HFFc6 (cell line): ENCODE data around the gene BCL2. TPM values are rescaled to one million over a fixed set of nuclear protein-coding genes. Genes with fewer than 3 reads are reported as not detected.

Source experiments
- DNase-seq: peaks from one replicate; pipeline ENCODE4 v3.0.0-alpha.2; 2018
- H3K27ac Mint-ChIP-seq: 2 replicates; pipeline ENCODE4 v1.8.0; 2020; ENCODE audit warnings: mild to moderate bottlenecking, mixed read lengths
- H3K27me3 Mint-ChIP-seq: 2 replicates; pipeline ENCODE4 v1.8.0; 2021; ENCODE audit warnings: mild to moderate bottlenecking, moderate library complexity, mixed read lengths; ENCODE audit not compliant: insufficient read depth
- H3K36me3 Mint-ChIP-seq: 2 replicates; pipeline ENCODE4 v1.8.0; 2021; ENCODE audit warnings: low read depth, mixed read lengths
- H3K4me1 Mint-ChIP-seq: 2 replicates; pipeline ENCODE4 v1.8.0; 2020; ENCODE audit warnings: low read depth, mixed read lengths
- H3K4me3 Mint-ChIP-seq: 2 replicates; pipeline ENCODE4 v1.8.0; 2020; ENCODE audit warnings: mild to moderate bottlenecking, moderate library complexity, mixed read lengths
- H3K9me3 Mint-ChIP-seq: 2 replicates; pipeline ENCODE4 v1.8.0; 2020; ENCODE audit warnings: mild to moderate bottlenecking, mixed read lengths
- total RNA-seq, 6 experiments: library from RNA; stranded (reverse); fragmentation: NEBNext Ultra II Directional; extraction: Animal tissue kit (Norgen Biotek cat#: 25700); gene quantifications; 2 replicates in 1 of 6; 3 replicates in 5 of 6; pipeline ENCODE4 v1.2.3, GENCODE V29; 2021
- TF ChIP-seq, protein P1 (sequence below): fragments of 200-600 bp; sonication (generic); IDR thresholded peaks from 2 replicates; pipeline ENCODE4 v1.5.0; 2021; ENCODE audit warnings: antibody characterized with exemption, mild to moderate bottlenecking

BCL2 gene
- total RNA-seq, 6 experiments from 2014 or later: 0.17 to 1.1 (median 0.95) TPM

DNA sequence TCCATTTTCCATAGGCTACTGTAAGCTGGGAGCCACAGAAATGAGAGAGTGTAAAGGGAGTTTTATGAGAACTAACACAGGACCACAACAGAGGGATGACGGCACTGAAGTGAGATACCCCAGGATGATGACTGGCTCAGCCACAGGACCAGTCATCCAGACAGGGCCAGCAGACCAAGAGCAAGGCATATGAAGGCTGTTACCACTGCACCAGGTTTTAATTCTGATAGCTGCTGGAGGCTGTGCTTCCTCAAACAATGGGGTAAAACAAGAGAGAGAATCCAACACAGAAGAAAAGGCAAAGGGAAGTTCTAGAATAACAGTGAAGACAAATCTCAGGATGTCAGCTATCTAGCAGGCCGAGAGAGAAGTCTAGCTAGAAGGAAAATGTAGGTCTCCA, 94.9 kb downstream of the BCL2 start:
- Mint-ChIP-seq H3K36me3 (no peaks in the 10 kb centered on the region), H3K27ac (no peak overlapping the region), H3K27me3 (peaks cover 22% of the 10 kb centered on the region), H3K9me3 (no peaks in the 10 kb centered on the region), H3K4me3 (no peak overlapping the region), H3K4me1 (no peaks in the 10 kb centered on the region; the same call in 1 of the 2 replicates)
- TF ChIP-seq, protein P1, sequence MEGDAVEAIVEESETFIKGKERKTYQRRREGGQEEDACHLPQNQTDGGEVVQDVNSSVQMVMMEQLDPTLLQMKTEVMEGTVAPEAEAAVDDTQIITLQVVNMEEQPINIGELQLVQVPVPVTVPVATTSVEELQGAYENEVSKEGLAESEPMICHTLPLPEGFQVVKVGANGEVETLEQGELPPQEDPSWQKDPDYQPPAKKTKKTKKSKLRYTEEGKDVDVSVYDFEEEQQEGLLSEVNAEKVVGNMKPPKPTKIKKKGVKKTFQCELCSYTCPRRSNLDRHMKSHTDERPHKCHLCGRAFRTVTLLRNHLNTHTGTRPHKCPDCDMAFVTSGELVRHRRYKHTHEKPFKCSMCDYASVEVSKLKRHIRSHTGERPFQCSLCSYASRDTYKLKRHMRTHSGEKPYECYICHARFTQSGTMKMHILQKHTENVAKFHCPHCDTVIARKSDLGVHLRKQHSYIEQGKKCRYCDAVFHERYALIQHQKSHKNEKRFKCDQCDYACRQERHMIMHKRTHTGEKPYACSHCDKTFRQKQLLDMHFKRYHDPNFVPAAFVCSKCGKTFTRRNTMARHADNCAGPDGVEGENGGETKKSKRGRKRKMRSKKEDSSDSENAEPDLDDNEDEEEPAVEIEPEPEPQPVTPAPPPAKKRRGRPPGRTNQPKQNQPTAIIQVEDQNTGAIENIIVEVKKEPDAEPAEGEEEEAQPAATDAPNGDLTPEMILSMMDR: no peak
- no peak for DNase-seq

DNA sequence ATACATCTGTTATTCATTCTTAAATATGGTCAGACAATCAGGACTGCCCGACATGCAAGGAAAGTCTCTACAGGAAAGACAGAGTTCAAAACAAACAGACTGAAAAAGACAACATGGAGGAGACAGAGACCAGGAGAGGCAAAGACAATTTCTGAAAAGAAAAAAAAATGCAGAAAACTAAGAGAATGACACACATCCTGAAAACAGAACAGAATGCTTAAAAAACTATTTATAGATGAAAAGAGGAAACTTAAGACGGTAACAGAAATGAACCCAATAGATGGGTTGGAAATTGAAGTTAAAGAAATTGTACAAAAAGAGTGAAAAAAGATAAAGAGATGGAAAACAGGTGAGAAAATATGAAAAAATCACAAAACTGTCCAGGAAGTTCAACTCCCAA, 95.7 kb downstream of the BCL2 start:
- Mint-ChIP-seq H3K27ac (no peak overlapping the region), H3K9me3 (peaks cover 5% of the 10 kb centered on the region), H3K4me1 (peaks cover 6% of the 10 kb centered on the region), H3K36me3 (peaks cover 4% of the 10 kb centered on the region; the same call in 1 of the 2 replicates), H3K27me3 (peaks cover 17% of the 10 kb centered on the region), H3K4me3 (no peak overlapping the region)
- TF ChIP-seq, protein P1: no peak
- DNase-seq: no peak

DNA sequence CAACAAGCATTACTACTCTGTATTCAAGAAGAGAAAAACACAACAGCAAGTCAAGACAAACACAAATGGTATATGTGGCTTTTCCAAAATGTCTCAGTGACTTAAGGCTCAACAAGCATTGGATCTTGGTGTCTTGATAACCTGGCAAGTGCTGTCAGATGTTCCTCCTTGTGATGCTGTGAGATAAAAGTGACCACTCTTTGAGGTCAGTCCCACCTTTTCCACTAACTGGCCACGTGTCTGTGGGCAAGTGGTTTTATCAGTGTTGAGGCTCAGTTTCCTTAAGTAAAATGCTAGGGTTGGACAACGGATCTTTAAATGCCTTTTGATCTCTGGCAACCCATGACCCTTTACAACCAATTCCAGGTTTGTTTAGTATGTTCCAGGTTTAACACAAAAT, 98.7 kb downstream of the BCL2 start:
- Mint-ChIP-seq H3K4me3 (no peak overlapping the region), H3K9me3 (peaks cover 8% of the 10 kb centered on the region), H3K36me3 (peaks cover 6% of the 10 kb centered on the region; the same call in 1 of the 2 replicates), H3K4me1 (peaks cover 8% of the 10 kb centered on the region), H3K27ac (no peak overlapping the region), H3K27me3 (peaks cover 17% of the 10 kb centered on the region)
- TF ChIP-seq, protein P1: no peak
- DNase-seq: no peak

DNA sequence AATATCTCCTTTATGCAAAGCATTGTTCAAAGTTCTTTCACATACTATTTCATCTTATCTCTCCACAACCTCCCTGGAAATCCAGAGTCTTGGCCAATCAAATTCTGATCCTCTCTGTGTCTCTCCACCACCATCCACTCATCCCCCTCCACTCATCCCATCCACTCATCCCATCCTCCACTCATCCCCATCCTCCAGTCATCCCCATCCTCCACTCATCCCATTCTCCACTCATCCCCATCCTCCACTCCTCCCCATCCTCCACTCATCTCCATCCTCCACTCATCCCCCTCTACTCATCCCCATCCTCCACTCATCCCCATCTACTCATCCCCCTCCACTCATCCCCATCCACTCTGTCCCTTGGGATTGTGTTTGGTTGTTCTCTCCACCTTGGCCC, 101.1 kb downstream of the BCL2 start:
- Mint-ChIP-seq H3K27me3 (peaks cover 8% of the 10 kb centered on the region), H3K9me3 (peaks cover 8% of the 10 kb centered on the region), H3K4me3 (no peak overlapping the region), H3K4me1 (peaks cover 8% of the 10 kb centered on the region), H3K36me3 (peaks cover 6% of the 10 kb centered on the region; the same call in 1 of the 2 replicates), H3K27ac (no peak overlapping the region)
- no peak for DNase-seq
- TF ChIP-seq, protein P1: no peak

DNA sequence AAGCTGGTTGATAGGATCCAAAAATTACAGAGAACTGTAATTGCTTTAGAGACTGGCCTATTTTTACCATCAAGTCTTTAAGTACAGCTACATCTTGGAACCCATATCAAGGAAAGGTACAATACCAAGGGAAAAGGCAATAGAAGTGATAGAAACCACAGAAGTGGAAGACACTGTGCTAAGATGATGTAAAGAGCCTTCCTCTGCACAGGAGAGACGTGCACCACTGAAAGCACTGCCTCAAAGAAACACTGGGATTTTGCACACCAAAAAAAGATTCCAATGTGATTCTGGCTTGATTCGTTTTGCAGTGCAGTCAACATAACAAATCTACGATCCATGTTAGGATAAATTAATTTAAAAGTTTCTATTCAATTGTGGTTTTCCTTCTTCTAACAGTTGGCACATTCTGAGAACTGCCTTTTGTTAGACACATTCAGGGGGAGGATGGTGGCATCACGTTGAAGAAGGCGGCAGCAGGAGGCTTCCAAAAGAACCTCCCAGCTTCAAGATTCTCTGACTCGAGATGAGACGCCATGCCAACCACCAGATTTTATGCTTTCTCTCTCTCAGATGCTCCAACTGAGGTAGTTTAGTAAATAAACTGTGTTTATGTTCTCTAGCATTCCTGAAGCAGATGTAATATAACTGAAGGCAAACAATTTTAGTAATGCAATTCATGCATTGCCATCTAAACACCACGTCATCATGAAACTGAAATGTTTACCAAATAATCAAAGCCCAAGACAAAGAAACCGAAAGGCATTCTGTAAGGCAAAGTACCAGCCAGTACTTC, 102.9 kb downstream of the BCL2 start:
- TF ChIP-seq, protein P1: no peak
- no peak overlapping the region for H3K27ac Mint-ChIP-seq
- peaks cover 8% of the 10 kb centered on the region for H3K4me1 Mint-ChIP-seq
- no peak for DNase-seq
- H3K4me3 Mint-ChIP-seq: peak overlapping the region; percentile 34; the same call in 1 of the 2 replicates
- H3K36me3 Mint-ChIP-seq: peaks cover 6% of the 10 kb centered on the region; the same call in 1 of the 2 replicates
- H3K27me3 Mint-ChIP-seq: peaks cover 4% of the 10 kb centered on the region; the same call in 1 of the 2 replicates
- H3K9me3 Mint-ChIP-seq: peaks cover 8% of the 10 kb centered on the region
